NCI-H2107 treated with DMSO at 0.1 percent for 48 hours (cell line): ENCODE results near the gene MED15.
"Not testable (repeated sequence)": the region's sequence is repeated elsewhere in the genome, so short reads cannot be mapped to it uniquely, and the experiment has no call there.

ENCODE experiments used
- DNase-seq: peaks from one replicate; lab custom pipeline; 2025; ENCODE audit not compliant: unreplicated experiment; lab: John Stamatoyannopoulos, UW

The MED15 gene

GRCh38 chr22:20483771-20484170, 23.6 kb upstream of the MED15 start:
- no peak for DNase-seq

GRCh38 chr22:20484948-20485683, 22.3 kb upstream of the MED15 start:
- DNase-seq, result no peak

DNA sequence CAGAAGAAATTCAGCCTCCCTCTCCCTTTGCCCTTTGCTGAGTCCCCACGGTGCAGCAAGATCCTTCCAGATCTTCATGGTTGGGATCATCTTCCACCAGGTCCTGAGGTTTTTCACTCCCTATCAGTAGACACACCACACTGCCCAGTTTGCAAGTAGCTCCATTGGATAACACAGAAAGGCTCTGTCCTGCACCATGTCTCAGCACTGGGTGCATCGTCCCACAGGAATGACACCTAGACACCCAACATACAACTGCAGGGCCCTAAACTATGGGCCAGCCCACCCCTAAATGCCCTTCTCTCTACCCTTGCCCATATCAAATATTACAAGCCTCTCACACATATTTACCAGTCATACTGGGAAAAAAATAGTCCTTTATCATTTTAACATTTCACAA, 21.2 kb upstream of the MED15 start:
- DNase-seq, result no peak

- DNase-seq, result no peak
Measured at GRCh38 chr22:20487715-20488114, 19.7 kb upstream of the MED15 start.

DNA sequence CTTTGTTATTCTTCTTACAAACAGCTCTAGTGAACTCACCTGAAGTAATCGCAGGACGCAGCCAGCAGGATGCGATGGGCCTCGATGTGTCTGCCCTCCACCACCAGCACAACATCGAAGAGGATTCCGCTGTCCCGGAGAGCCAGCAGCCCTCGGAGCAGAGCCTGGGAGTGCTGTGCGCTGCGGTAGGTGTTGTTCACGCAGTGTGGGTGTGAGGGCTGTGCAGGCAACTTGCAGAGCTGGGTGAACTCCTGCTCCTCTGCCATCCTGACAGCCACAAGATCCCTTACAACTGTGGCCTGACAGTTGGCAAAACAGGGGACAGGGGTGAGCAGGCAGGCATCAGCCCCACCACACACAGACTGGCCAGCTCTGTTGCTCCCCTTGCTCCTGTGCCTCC, 18.5 kb upstream of the MED15 start:
- no peak for DNase-seq

GRCh38 chr22:20490183-20490940, 17.0 kb upstream of the MED15 start:
- no peak for DNase-seq

- no peak for DNase-seq
Measured at GRCh38 chr22:20490941-20491307, 16.5 kb upstream of the MED15 start.

- DNase-seq, result no peak
Measured at GRCh38 chr22:20491346-20491745, 16.1 kb upstream of the MED15 start.

DNA sequence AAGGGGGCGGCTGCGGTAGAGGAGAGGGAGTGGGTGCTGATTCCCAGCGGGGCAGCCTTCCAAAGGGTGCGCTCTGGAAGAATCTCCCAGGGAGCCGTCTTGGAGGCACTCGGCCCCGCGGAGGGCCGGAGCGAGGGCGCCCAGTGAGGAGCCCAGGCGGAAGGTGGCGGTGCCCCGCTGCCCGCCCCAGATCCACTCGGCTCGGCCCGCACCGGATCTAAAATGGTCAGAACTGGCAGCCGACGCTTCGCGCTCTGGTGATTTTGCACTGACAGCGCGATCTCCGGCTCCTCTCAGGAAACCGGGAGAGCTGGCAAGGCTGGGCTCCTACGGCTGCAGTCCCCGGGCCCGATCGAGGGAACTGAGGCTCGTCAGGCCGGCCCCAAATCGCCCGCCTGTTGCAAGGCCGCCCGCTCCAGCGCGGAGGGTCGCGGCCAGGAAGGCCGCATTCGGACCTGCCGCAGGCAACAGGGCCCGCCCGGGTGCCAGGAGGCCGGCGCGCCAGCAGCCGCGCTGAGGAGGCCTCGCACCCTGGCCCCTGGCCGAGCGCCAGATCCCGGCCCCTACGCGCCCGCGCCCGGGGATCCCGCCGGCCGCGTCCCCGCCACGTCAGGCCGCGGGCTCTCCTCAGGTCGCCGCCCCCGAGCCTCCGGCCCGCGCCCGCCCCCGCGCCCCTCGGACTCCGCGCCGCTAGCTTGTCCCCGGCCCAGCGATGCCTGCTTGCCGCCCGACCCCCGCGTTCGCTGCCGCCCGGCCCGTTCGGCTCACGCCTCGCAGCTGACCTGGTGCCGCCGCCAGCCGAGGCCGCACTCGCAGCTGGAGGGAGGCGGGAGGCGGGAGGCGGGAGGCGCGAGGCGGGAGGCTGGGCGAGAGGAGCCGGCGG, 12.2 kb upstream of the MED15 start, which contains the start of gene KLHL22:
Gene KLHL22 (minus strand): TSS at position 818 of the 883 bp plus-strand sequence. CDS start 6,584 bp downstream, outside the sequence.
- no peak for DNase-seq

- DNase-seq, result peak; percentile 60
Measured at GRCh38 chr22:20495861-20496681, 11.3 kb upstream of the MED15 start.

DNA sequence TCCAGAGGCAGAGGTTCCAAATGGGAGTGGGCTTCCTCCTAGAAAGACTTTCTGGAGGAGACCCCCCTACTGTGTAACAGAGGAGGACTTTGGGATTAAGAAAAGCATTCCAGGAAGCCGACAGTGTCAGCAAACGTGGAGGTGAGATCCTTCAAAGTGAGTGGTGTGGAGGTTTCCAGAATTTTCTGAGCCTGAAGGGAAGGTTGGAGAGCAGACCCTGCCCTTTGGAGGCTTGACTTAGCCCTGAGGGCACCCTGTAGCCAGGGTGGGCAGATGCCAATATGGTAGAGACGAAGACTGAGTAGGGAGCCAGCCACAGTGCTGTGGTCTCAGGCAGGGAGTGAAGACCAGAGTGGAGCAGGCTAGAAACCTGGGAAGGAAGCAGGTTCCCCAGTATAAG, 10.0 kb upstream of the MED15 start:
- no peak for DNase-seq

DNA sequence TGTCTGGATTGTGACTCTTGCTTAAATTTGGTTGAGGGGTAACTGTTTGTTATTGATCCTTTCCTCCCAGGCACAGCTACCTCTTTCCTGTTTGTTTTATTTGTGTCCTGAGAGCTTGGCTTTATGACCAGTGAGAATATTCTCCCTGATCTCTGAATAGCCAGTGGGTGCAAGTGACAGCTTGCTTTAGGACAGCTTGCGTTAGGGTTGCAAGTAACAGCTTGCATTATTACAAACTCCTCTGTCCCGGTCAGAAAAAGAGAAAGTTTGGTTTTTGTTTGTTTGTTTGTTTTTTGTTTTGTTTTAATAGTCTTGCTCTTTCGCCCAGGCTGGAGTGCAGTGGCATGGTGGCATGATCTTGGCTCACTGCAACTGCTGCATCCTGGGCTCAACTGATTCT, 8.5 kb upstream of the MED15 start:
- DNase-seq, result no peak

DNA sequence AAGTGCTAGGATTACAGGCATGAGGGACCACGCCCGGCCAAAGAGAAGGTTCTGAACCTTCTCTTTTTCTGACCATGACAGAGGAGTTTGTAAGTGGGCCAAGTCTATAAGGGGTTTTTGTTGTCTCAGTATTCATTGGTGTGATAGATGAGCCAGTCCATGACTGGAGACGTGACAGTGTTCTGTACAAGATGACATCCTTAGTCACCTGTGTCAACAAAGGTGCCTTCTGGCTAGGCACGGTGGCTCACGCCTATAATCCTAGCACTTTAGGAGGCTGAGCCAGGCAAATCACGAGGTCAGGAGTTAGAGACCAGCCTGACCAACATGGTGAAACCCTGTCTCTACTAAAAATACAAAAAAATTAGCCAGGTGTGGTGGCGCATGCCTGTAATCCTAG, 7.6 kb upstream of the MED15 start:
- no peak for DNase-seq

DNA sequence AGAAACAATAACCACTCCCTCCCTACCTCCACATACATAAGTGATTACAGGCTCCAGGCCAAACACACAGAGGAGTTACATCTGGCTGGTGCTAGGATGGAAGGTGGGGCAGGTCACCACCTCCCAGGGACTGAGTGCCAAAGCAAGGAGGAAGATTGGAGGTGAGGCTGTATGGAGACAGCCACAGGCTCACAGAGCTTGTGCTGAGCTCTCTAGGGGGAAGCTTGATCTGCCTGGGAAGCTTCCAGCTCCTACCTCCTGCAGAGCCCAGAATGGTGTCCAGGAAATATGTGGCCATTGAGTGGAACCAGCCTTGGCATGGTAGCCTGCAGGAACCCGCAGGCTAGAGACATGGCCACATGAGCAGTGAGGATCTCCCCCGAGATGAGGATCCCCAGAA, 3.6 kb upstream of the MED15 start:
- DNase-seq, result no peak

- not testable (repeated sequence) for DNase-seq
Measured at GRCh38 chr22:20504293-20504922, 3.0 kb upstream of the MED15 start.

DNA sequence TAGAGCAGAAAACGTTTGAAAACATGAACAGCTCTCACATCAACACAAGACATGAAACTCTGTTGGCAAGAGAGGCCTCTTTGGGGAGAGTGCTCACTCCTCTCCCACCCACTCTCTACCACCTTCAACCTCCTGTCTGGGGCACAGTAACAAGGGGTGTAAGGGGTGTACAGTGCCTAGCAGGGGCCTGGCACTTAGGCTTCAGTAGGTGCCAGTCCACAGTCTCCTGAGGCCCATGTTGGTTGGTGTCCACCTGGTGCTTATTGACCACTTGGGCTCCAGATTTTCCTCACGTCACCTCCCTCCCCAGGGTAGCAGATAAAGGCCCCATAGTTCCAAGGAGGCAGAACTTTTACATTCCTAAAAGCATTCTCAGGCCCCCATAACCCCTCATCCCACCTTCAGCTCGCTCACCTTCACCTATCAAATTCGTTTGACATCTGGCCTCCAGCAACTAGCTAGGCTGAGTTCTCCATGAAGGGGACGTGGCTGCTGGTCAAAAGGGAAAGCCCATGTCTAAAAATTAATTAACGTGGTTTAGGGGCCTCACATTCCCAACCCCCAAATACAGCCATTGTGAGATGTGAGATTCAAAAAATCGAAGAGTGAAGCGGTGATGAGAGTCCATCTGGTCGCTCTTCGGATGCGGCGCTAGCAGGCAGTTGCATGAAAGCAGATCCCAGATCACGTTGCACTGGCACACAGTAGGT, 712 bp upstream of the MED15 start:
- DNase-seq, result no peak

GRCh38 chr22:20508067-20508755, 801 bp downstream of the MED15 start:
- DNase-seq, result not testable (repeated sequence)

GRCh38 chr22:20508815-20509271, 1.4 kb downstream of the MED15 start:
- DNase-seq, result no peak
